Keratinocyte (primary cell): Measurements from ENCODE around the gene PCBP2.

Source experiments
- EZH2 ChIP-seq: IDR thresholded peaks from one replicate; pipeline ENCODE4 v1.6.1; 2012; ENCODE audit warnings: inconsistent platforms, mild to moderate bottlenecking, low read length, moderate library complexity
- TF ChIP-seq, protein P1 (sequence below), 3 experiments: IDR thresholded peaks in 1 of 3; conservative IDR thresholded peaks in 1 of 3; optimal IDR thresholded peaks in 1 of 3; 2 replicates in 2 of 3; 3 replicates in 1 of 3; pipeline versions ENCODE3 to v1.5.1; 2011; ENCODE audit warnings: low read length in 3 of 3, mild to moderate bottlenecking in 3 of 3, moderate library complexity in 2 of 3, control low read depth in 1 of 3, inconsistent platforms in 1 of 3; ENCODE audit not compliant: insufficient read depth in 2 of 3; ENCODE audit errors: extremely low read depth in 1 of 3

GRCh38 chr12:53505086-53505485 is 53.2 kb downstream of the PCBP2 start:
- TF ChIP-seq, protein P1, sequence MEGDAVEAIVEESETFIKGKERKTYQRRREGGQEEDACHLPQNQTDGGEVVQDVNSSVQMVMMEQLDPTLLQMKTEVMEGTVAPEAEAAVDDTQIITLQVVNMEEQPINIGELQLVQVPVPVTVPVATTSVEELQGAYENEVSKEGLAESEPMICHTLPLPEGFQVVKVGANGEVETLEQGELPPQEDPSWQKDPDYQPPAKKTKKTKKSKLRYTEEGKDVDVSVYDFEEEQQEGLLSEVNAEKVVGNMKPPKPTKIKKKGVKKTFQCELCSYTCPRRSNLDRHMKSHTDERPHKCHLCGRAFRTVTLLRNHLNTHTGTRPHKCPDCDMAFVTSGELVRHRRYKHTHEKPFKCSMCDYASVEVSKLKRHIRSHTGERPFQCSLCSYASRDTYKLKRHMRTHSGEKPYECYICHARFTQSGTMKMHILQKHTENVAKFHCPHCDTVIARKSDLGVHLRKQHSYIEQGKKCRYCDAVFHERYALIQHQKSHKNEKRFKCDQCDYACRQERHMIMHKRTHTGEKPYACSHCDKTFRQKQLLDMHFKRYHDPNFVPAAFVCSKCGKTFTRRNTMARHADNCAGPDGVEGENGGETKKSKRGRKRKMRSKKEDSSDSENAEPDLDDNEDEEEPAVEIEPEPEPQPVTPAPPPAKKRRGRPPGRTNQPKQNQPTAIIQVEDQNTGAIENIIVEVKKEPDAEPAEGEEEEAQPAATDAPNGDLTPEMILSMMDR (optimal IDR thresholded peaks at IDR 0.05 in 1 of 3, IDR thresholded peaks at IDR 0.05 in 1 of 3, conservative IDR thresholded peaks at IDR 0.05 in 1 of 3; ENCODE audit: extremely low read depth in 1 of 3, insufficient read depth in 2 of 3, low read length in 3 of 3) = no peak
- TF ChIP-seq EZH2 = no peak
